ENCODE results near the gene CAPN5. TPM values are rescaled to one million over a fixed set of nuclear protein-coding genes. Genes with fewer than 3 reads are reported as not detected.

Gene CAPN5
- total RNA-seq, 2 donors from 2014 or later = 2.6 to 4.0 TPM

- no peak for TF ChIP-seq CTCF (IDR thresholded peaks at IDR 0.05)
- Histone ChIP-seq H3K4me1 (peaks cover 0 to 11% of the 10 kb centered on the region in 2 donors), H3K9me3 (no peaks in the 10 kb centered on the region), H3K4me3 (no peak overlapping the region), H3K27me3 (no peaks in the 10 kb centered on the region), H3K27ac (no peak overlapping the region), H3K36me3 (no peaks in the 10 kb centered on the region)
- no peak for DNase-seq (ENCODE audit: low spot score)
Measured at GRCh38 chr11:77109236-77110019, 42.7 kb downstream of the CAPN5 start.

GRCh38 chr11:77110836-77111235 lies 44.1 kb downstream of the CAPN5 start:
- Histone ChIP-seq H3K9me3 (no peaks in the 10 kb centered on the region), H3K36me3 (no peaks in the 10 kb centered on the region), H3K27me3 (no peaks in the 10 kb centered on the region), H3K4me3 (no peak overlapping the region), H3K27ac (no peak overlapping the region), H3K4me1 (peaks cover 0 to 11% of the 10 kb centered on the region in 2 donors)
- TF ChIP-seq CTCF (IDR thresholded peaks at IDR 0.05) = no peak
- no peak for DNase-seq (ENCODE audit: low spot score)

- H3K36me3 ChIP-seq = no peaks in the 10 kb centered on the region
- no peaks in the 10 kb centered on the region for H3K27me3 ChIP-seq
- no peak overlapping the region for H3K4me3 ChIP-seq
- H3K9me3 ChIP-seq = no peaks in the 10 kb centered on the region
- no peak overlapping the region for H3K27ac ChIP-seq
- peaks cover 0 to 11% of the 10 kb centered on the region in 2 donors for H3K4me1 ChIP-seq
- no peak for DNase-seq (ENCODE audit: low spot score)
- TF ChIP-seq CTCF (IDR thresholded peaks at IDR 0.05) = no peak
Measured at GRCh38 chr11:77111277-77111676, 44.5 kb downstream of the CAPN5 start.

GRCh38 chr11:77111946-77112345 lies 45.2 kb downstream of the CAPN5 start:
- H3K4me1 ChIP-seq = peaks cover 0 to 11% of the 10 kb centered on the region in 2 donors
- H3K4me3 ChIP-seq = no peak overlapping the region
- no peaks in the 10 kb centered on the region for H3K36me3 ChIP-seq
- no peak for TF ChIP-seq CTCF (IDR thresholded peaks at IDR 0.05)
- no peaks in the 10 kb centered on the region for H3K9me3 ChIP-seq
- no peaks in the 10 kb centered on the region for H3K27me3 ChIP-seq
- no peak for DNase-seq (ENCODE audit: low spot score)
- H3K27ac ChIP-seq = no peak overlapping the region

- H3K9me3 ChIP-seq = no peaks in the 10 kb centered on the region
- H3K4me3 ChIP-seq = no peak overlapping the region
- H3K36me3 ChIP-seq = no peaks in the 10 kb centered on the region
- no peak for TF ChIP-seq CTCF (IDR thresholded peaks at IDR 0.05)
- no peak for DNase-seq (ENCODE audit: low spot score)
- no peaks in the 10 kb centered on the region for H3K27me3 ChIP-seq
- H3K27ac ChIP-seq = no peak overlapping the region
- peaks cover 0 to 4% of the 10 kb centered on the region in 2 donors for H3K4me1 ChIP-seq
Measured at GRCh38 chr11:77112641-77113381, 46.0 kb downstream of the CAPN5 start.

Measured in right atrium auricular region (tissue), 2 donors.